ENCODE measurements around the gene MYO10.
"Not testable (repeated sequence)": the region's sequence is repeated elsewhere in the genome, so short reads cannot be mapped to it uniquely, and the experiment has no call there.

Gene MYO10

GRCh38 chr5:16660982-16661381, 275.1 kb downstream of the MYO10 start:
- TF ChIP-seq, protein P1, sequence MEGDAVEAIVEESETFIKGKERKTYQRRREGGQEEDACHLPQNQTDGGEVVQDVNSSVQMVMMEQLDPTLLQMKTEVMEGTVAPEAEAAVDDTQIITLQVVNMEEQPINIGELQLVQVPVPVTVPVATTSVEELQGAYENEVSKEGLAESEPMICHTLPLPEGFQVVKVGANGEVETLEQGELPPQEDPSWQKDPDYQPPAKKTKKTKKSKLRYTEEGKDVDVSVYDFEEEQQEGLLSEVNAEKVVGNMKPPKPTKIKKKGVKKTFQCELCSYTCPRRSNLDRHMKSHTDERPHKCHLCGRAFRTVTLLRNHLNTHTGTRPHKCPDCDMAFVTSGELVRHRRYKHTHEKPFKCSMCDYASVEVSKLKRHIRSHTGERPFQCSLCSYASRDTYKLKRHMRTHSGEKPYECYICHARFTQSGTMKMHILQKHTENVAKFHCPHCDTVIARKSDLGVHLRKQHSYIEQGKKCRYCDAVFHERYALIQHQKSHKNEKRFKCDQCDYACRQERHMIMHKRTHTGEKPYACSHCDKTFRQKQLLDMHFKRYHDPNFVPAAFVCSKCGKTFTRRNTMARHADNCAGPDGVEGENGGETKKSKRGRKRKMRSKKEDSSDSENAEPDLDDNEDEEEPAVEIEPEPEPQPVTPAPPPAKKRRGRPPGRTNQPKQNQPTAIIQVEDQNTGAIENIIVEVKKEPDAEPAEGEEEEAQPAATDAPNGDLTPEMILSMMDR (IDR thresholded peaks at IDR 0.05) = no peak
- DNase-seq (ENCODE audit: low spot score) = no peak

DNA sequence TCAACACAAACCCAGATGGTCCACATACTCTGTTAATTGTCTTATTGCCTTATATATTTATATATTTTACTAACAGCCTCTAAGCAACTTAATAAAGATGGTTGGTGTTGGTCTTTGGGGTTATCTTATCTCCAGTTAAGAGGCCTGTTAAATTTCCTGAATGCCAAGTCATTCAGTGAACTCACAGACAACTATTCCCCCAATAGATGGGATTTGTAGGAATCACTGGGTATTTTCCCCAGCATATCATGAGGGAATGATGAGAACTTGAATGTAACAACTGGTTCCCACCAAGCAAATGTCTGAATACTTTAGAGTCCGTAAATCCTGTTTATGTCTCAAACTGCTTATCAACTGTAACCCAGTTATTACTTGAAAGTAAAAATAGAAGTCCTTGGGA, 276.6 kb downstream of the MYO10 start:
- TF ChIP-seq, protein P1 (IDR thresholded peaks at IDR 0.05) = no peak
- no peak overlapping the region for H3K4me3 ChIP-seq
- DNase-seq (ENCODE audit: low spot score) = no peak
- no peak overlapping the region for H3K27ac ChIP-seq

More at GRCh38 chr5:16660982-16661381, 275.1 kb downstream of the MYO10 start:
- no peak overlapping the region for H3K4me3 ChIP-seq
- H3K27ac ChIP-seq = no peak overlapping the region

GRCh38 chr5:16656561-16657191, 279.4 kb downstream of the MYO10 start:
- TF ChIP-seq, protein P1 (IDR thresholded peaks at IDR 0.05) = no peak
- Histone ChIP-seq H3K4me3 (no peak overlapping the region), H3K27ac (peak overlapping the region in 1 of 2 donors; percentile 13)
- DNase-seq (ENCODE audit: low spot score) = no peak

DNA sequence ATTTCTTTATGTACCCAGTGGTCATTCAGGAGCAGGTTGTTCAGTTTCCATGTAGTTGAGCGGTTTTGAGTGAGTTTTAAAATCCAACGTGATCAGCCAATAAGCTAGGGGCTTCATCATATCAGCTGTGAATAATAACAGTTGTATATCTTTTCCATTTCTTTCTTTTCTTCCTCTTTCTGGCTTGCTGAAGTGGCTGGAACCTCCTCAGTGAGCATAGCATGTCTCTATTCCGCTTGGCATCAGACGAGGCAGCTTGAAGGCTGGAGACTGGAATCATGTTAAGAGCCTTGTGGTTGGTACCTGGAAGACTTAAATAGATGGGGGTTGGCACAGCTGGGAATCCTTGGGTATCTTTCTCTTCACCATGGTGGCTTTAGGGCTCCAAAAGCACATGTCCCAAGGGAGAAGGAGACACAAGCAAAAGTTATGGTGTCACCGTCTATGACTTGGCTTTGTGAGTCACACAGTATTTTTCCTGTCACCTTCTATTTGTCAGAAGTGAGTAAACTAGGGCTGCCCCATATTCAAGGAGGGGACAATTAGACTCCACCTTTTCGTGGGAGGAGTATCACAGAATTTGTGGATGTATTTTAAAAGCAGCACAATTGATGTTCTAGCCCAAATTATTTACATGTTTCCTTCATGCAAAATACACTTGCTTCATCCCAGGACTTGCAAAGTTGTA, 281.3 kb downstream of the MYO10 start:
- H3K4me3 ChIP-seq = no peak overlapping the region
- no peak overlapping the region for H3K27ac ChIP-seq
- no peak for DNase-seq (ENCODE audit: low spot score)
- TF ChIP-seq, protein P1 (IDR thresholded peaks at IDR 0.05) = no peak

- DNase-seq (ENCODE audit: low spot score) = not testable (repeated sequence)
These were observed 287.3 kb downstream of the MYO10 start for GRCh38 chr5:16648739-16649138.

GRCh38 chr5:16644301-16644889, 291.7 kb downstream of the MYO10 start:
- no peak overlapping the region for H3K4me3 ChIP-seq
- DNase-seq (ENCODE audit: low spot score) = no peak
- no peak overlapping the region for H3K27ac ChIP-seq
- TF ChIP-seq, protein P1 (IDR thresholded peaks at IDR 0.05) = no peak

More at GRCh38 chr5:16648739-16649138, 287.3 kb downstream of the MYO10 start:
- not testable (repeated sequence) for H3K27ac ChIP-seq, H3K4me3 ChIP-seq

DNA sequence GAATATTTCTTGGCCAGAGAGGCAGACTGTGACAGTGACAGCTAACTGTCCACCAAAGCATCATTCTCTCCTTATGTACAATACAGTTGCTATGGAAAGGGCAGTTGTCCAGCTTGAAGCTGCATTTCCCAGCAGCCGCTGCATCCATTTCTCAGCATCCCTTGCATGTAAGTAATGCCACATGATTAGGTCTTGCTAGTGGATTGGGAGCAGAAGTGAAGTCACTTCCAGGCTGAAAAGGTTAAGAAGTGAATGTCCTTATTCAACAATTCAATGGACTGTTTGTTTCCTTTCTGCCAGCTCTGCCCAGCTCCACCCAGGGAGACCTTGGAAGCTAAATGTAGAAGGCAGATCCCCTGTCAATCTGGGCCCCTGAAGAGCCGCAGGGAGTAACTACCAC, 293.2 kb downstream of the MYO10 start:
- no peak overlapping the region for H3K4me3 ChIP-seq
- no peak for DNase-seq (ENCODE audit: low spot score)

More for the DNA sequence above, 293.2 kb downstream of the MYO10 start:
- H3K27ac ChIP-seq = no peak overlapping the region
- TF ChIP-seq, protein P1 (IDR thresholded peaks at IDR 0.05) = no peak
